Measurements from ENCODE around the gene AOX1.

GRCh38 chr2:200687922-200688920, 102.4 kb downstream of the AOX1 start:
- no peak for TF ChIP-seq CTCF (conservative IDR thresholded peaks at IDR 0.05; ENCODE audit: low read depth, low read length)
- no peak for TF ChIP-seq EZH2phosphoT487 (IDR thresholded peaks at IDR 0.05; ENCODE audit: borderline replicate concordance, low read length)
